K562 (cell line): Measurements from ENCODE around the gene MMP7. TPM values are rescaled to one million over a fixed set of nuclear protein-coding genes. Genes with fewer than 3 reads are reported as not detected.

Experiments used
- ATAC-seq: fragments of 200-7000 bp; cut with Tn5 transposase; 3 replicates; pipeline ENCODE4 v1.9.1; 2020; ENCODE audit warnings: moderate library complexity
- BruUV-seq: library from RNA; stranded (reverse); fragments of 400-500 nt; replicated peaks from 2 replicates; lab custom pipeline; 2021; lab: Mats Ljungman, UMichigan
- CTCF ChIA-PET: fragments of 300-600 bp; formaldehyde crosslinking; extraction: SDS; loops from one replicate; lab custom pipeline; 2021; ENCODE audit warnings: low intra/inter-chr PET ratio; lab: Yijun Ruan, JAX
- POLR2A ChIA-PET: fragments of 300-600, 350-650 bp; sonication (Branson Sonifier 250); formaldehyde crosslinking; extraction: SDS; loops from one replicate; lab custom pipeline; 2021; ENCODE audit warnings: antibody characterized with exemption, inconsistent platforms; lab: Yijun Ruan, JAX
- DNase-seq, 4 experiments: peaks; one replicate each; pipeline versions ENCODE4 v3.0.0 to v3.0.0-alpha.2; 2011 to 2018; ENCODE audit warnings: low spot score in 3 of 4, mixed read lengths in 3 of 4; ENCODE audit errors: extremely low read depth in 1 of 4
- FAIRE-seq: peaks from 2 replicates; lab custom pipeline; 2011; peaks lifted over from hg19 to GRCh38; lab: Jason Lieb, UNC
- H2AFZ ChIP-seq: 2 replicates; pipeline ENCODE4 v1.6.0; 2011; ENCODE audit warnings: low read depth, low read length, control low read depth, inconsistent platforms
- H3K27ac ChIP-seq: fragments of 200-600 bp; 3 replicates; pipeline ENCODE4 v1.8.0; 2011; ENCODE audit warnings: low read depth, mild to moderate bottlenecking, control low read depth, inconsistent platforms, low read length, moderate library complexity, mixed read lengths; ENCODE audit errors: extremely low read depth
- H3K27me3 ChIP-seq, 2 experiments: fragments of 300-600 bp in 1 of 2; 2 replicates in 1 of 2; 3 replicates in 1 of 2; pipeline versions ENCODE4 v1.6.0 to v1.8.0; 2011; ENCODE audit warnings: inconsistent platforms in 2 of 2, low read length in 2 of 2, mild to moderate bottlenecking in 1 of 2, mixed read lengths in 1 of 2, moderate library complexity in 1 of 2; ENCODE audit not compliant: control insufficient read depth in 2 of 2, insufficient read depth in 2 of 2
- H3K36me3 ChIP-seq: fragments of 300-600 bp; 3 replicates; pipeline ENCODE4 v1.8.0; 2011; ENCODE audit warnings: mild to moderate bottlenecking, low read length, inconsistent platforms; ENCODE audit not compliant: control insufficient read depth, insufficient read depth
- H3K4me1 ChIP-seq, 2 experiments: fragments of 200-600 bp in 1 of 2; replicated peaks in 1 of 2; 2 replicates in 1 of 2; 3 replicates in 1 of 2; pipeline versions ENCODE4 v1.5.1 to v1.8.0; 2011; ENCODE audit warnings: inconsistent platforms in 2 of 2, low read length in 2 of 2, mild to moderate bottlenecking in 1 of 2, mixed read lengths in 1 of 2, moderate library complexity in 1 of 2; ENCODE audit not compliant: control insufficient read depth in 2 of 2, insufficient read depth in 2 of 2
- H3K4me2 ChIP-seq: 2 replicates; pipeline ENCODE4 v1.6.1; 2011; ENCODE audit warnings: low read length, control low read depth, inconsistent platforms, mixed read lengths; ENCODE audit not compliant: insufficient read depth
- H3K4me3 ChIP-seq: fragments of 200-600 bp; sonication (generic), shearing (Covaris generic); 2 replicates; pipeline ENCODE4 v1.5.1; 2016; ENCODE audit warnings: control low read depth, inconsistent platforms
- H3K79me2 ChIP-seq: fragments of 200-600 bp; 3 replicates; pipeline ENCODE4 v1.8.0; 2011; ENCODE audit warnings: low read length, inconsistent platforms; ENCODE audit not compliant: control insufficient read depth, insufficient read depth
- H3K9ac ChIP-seq, 2 experiments: 2 replicates each; pipeline versions ENCODE4 v1.6.0 to v1.6.1; 2011; ENCODE audit warnings: low read depth in 2 of 2, low read length in 2 of 2, control low read depth in 1 of 2, inconsistent platforms in 1 of 2, mild to moderate bottlenecking in 1 of 2, mixed read lengths in 1 of 2; ENCODE audit not compliant: insufficient read depth in 1 of 2
- H3K9me1 ChIP-seq: one replicate; pipeline ENCODE4 v1.6.0; 2011; ENCODE audit warnings: inconsistent platforms, mild to moderate bottlenecking, low read length, moderate library complexity; ENCODE audit not compliant: control insufficient read depth, insufficient read depth
- H3K9me3 ChIP-seq: replicated peaks from 2 replicates; pipeline ENCODE4 v1.5.1; 2011; ENCODE audit warnings: low read depth, low read length, inconsistent platforms; ENCODE audit not compliant: control insufficient read depth, insufficient read depth
- H4K20me1 ChIP-seq: replicated peaks from 2 replicates; pipeline ENCODE4 v1.6.1; 2011; ENCODE audit warnings: low read length, inconsistent platforms, mixed read lengths; ENCODE audit not compliant: control insufficient read depth, insufficient read depth
- KLF1 ChIP-seq: fragments of 450-650 bp; IDR thresholded peaks from 2 replicates; pipeline ENCODE4 v1.6.1; 2016; ENCODE audit warnings: missing genetic modification characterization, missing compliant biosample characterization
- ZNF507 ChIP-seq: conservative IDR thresholded peaks from 2 replicates; pipeline ENCODE4 v1.6.1; 2017; ENCODE audit warnings: missing genetic modification characterization, missing compliant biosample characterization
- WGBS: fragments of 100-300 bp; shearing (Covaris generic); methylation state at CpG from one replicate; pipeline ENCODE4 v1.1.6; 2016; ENCODE audit warnings: low coverage, mixed read lengths; ENCODE audit not compliant: insufficient coverage; ENCODE audit errors: missing lambda C conversion rate; 5-methylcytosine and 5-hydroxymethylcytosine counted together
- in situ Hi-C: fragments of 300-500 bp; cut with MboI; formaldehyde crosslinking; loops from 4 replicates; pipeline ENCODE4 v1.15.0; 2018; ENCODE audit warnings: inconsistent platforms, mixed read lengths
- intact Hi-C: fragments of 100-400 bp; cut with micrococcal nuclease; formaldehyde crosslinking; loops from 2 replicates; pipeline ENCODE4 v1.14.2; 2022
- polyA plus RNA-seq, 8 experiments: library from polyadenylated mRNA; depleted of rRNA in 4 of 8; stranded (reverse) in 5 of 8; unstranded in 3 of 8; fragments of >200 nt; fragmentation: Nextera tagmentation in 2 of 8; fragmentation: Illumina TruSeq in 1 of 8; extraction: Ambion mirVana in 2 of 8; extraction: Trizol in 1 of 8; gene quantifications; 2 replicates each; pipeline versions ENCODE4 v1.2.1 to v1.2.3, GENCODE V29; 2011 to 2014; ENCODE audit warnings: inconsistent platforms in 1 of 8, missing spikeins in 1 of 8
- total RNA-seq, 7 experiments: library from RNA; depleted of rRNA in 6 of 7; stranded (reverse); fragments of >200 nt in 6 of 7; fragmentation: Illumina TruSeq in 2 of 7; extraction: Trizol in 2 of 7; gene quantifications; 2 replicates each; pipeline versions ENCODE4 v1.2.1 to v1.2.3, GENCODE V29; 2011 to 2021; ENCODE audit warnings: low replicate concordance in 1 of 7
- TF ChIP-seq, protein P1 (sequence below): sonication (generic); formaldehyde crosslinking; IDR thresholded peaks from 2 replicates; pipeline ENCODE4 v1.8.0; 2022; ENCODE audit warnings: missing genetic modification reagents, mild to moderate bottlenecking, borderline replicate concordance
- TF ChIP-seq, protein P2 (sequence below): sonication (generic); formaldehyde crosslinking; IDR thresholded peaks from 2 replicates; pipeline ENCODE4 v1.5.0; 2020; ENCODE audit warnings: missing genetic modification reagents

The MMP7 gene
- total and polyA plus RNA-seq, 9 of the 15 experiments (the other 6 are each of a cell fraction or from before 2014, with no cell fraction given) = 0.13 TPM; not detected in 8

DNA sequence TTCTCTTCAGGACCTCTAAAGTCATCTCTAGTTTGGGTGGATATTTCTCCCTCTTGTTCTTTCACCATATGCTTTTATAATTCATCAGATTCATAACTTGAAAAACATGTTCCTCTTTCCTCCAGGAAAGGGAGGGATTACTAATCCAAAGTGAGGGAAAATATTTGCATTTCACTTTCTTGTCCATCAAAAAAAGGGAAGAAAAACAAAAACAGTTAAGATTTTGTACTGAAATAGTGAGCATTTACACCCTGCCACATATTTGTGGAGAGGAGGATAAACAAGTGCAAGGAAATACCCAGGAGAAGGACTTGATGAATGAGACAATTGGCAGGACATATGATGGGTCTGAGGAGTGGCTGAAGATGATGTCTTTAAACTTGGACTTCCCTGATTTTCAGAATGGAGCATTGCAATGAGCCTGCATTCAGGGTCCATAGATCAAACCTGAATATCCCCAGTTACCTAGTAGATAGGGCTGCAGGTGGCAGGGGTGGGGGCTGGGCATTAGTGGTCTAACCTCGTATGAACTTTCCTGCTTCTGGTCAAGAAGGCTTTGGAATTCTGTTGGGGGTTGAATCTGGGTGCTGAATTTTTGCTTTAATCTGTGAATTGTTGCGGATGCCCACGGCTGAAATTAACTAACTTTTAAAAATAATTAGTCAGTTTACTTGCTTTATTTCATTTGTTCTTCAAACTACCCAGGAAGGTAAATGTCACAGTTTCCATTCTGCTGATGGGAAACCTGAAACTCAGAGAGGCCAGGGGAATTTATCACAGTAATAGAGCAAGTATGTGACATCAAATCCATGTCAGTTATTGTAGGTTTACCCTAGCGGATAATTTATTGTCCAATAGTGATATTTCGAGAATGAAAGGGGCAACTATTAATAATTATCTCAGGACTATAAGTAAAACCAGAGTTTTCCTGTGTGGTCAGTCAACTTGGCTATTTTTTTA, 41.1 kb downstream of the MMP7 start:
- Histone ChIP-seq H3K9me1 (no peaks in the 10 kb centered on the region), H3K27me3 (peaks cover 6 to 8% of the 10 kb centered on the region in 2 experiments; a peak in 3 of 5 replicates), H3K9ac (no peak overlapping the region), H4K20me1 (no peaks in the 10 kb centered on the region), H3K36me3 (no peaks in the 10 kb centered on the region), H3K4me2 (no peak overlapping the region), H3K9me3 (no peaks in the 10 kb centered on the region), H3K79me2 (no peaks in the 10 kb centered on the region), H2AFZ (no peak overlapping the region), H3K4me1 (no peaks in the 10 kb centered on the region), H3K27ac (no peak overlapping the region), H3K4me3 (no peak overlapping the region)
- WGBS = 4% methylated on average over 5 of the region's 5 CpGs
- ATAC-seq (no peak), FAIRE-seq (no peak), DNase-seq (no peak)
- in situ Hi-C loops (loop anchor here (10.0 kb wide), 2 partner anchors 95 to 205 kb away; no protein-coding TSS in a partner anchor), intact Hi-C loops (no loop called here)
- CTCF ChIA-PET = no interaction called here
- TF ChIP-seq, protein P1, sequence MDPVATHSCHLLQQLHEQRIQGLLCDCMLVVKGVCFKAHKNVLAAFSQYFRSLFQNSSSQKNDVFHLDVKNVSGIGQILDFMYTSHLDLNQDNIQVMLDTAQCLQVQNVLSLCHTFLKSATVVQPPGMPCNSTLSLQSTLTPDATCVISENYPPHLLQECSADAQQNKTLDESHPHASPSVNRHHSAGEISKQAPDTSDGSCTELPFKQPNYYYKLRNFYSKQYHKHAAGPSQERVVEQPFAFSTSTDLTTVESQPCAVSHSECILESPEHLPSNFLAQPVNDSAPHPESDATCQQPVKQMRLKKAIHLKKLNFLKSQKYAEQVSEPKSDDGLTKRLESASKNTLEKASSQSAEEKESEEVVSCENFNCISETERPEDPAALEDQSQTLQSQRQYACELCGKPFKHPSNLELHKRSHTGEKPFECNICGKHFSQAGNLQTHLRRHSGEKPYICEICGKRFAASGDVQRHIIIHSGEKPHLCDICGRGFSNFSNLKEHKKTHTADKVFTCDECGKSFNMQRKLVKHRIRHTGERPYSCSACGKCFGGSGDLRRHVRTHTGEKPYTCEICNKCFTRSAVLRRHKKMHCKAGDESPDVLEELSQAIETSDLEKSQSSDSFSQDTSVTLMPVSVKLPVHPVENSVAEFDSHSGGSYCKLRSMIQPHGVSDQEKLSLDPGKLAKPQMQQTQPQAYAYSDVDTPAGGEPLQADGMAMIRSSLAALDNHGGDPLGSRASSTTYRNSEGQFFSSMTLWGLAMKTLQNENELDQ (CRISPR knock-in tag) = no peak
- TF ChIP-seq, protein P2, sequence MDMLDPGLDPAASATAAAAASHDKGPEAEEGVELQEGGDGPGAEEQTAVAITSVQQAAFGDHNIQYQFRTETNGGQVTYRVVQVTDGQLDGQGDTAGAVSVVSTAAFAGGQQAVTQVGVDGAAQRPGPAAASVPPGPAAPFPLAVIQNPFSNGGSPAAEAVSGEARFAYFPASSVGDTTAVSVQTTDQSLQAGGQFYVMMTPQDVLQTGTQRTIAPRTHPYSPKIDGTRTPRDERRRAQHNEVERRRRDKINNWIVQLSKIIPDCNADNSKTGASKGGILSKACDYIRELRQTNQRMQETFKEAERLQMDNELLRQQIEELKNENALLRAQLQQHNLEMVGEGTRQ = no peak
- TF ChIP-seq KLF1 (tag) (no peak), ZNF507 (tag) (no peak)
- POLR2A ChIA-PET = no interaction called here
- BruUV-seq = no TSS peak
